ENCODE measurements around the gene FBXO40.

FBXO40 gene

DNA sequence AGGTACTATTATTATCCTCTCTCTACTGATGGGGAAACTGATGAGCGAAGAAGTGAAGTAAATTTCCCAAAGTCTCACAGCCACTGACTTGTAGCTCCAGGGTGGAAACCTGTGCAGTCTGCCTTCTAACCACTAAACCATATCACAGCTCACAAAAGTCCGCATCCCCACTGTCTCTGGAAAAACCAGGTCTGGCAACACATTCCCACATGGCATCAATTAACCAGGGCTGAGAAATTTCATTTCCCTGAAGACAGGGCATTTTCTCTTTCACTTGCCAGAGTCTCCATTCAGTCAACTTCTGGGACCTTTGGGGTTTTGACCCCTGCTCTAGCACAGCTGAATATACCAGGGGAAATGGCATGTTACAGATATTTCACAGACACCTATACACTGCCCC lies 26.5 kb downstream of the FBXO40 start:
- Histone ChIP-seq H3K36me3 (ENCODE audit: control insufficient read depth, insufficient read depth, low read length) (no peaks in the 10 kb centered on the region), H3K27me3 (ENCODE audit: control insufficient read depth, insufficient read depth, low read length, poor library complexity, severe bottlenecking) (no peaks in the 10 kb centered on the region), H3K9me3 (ENCODE audit: control insufficient read depth, low read length) (no peaks in the 10 kb centered on the region), H3K4me1 (ENCODE audit: control insufficient read depth, insufficient read depth, low read length) (no peaks in the 10 kb centered on the region), H3K27ac (ENCODE audit: insufficient read depth, low read depth, low read length, poor library complexity, severe bottlenecking) (no peak overlapping the region), H3K4me3 (ENCODE audit: insufficient read depth, low read depth, low read length) (no peak overlapping the region)
- WGBS, 2 experiments: 89 to 97% methylated on average over 2 of the region's 2 CpGs

DNA sequence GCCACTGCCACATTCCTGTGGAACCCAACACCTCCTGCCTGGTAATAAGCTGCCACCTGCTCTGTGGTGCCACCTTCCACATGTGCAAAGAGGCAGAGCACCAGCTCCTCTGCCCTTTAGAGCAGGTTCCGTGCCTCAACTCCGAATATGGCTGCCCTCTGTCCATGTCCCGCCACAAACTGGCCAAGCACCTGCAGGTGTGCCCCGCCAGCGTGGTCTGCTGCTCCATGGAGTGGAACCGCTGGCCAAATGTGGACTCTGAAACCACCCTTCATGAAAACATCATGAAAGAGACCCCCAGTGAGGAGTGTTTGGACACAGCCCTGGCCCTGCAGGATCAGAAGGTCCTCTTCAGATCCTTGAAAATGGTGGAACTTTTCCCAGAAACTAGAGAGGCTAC lies 28.3 kb downstream of the FBXO40 start:
- H3K27me3 ChIP-seq (ENCODE audit: control insufficient read depth, insufficient read depth, low read length, poor library complexity, severe bottlenecking): no peaks in the 10 kb centered on the region
- WGBS, 2 experiments: 91 to 95% methylated on average over 6 of the region's 6 CpGs

DNA sequence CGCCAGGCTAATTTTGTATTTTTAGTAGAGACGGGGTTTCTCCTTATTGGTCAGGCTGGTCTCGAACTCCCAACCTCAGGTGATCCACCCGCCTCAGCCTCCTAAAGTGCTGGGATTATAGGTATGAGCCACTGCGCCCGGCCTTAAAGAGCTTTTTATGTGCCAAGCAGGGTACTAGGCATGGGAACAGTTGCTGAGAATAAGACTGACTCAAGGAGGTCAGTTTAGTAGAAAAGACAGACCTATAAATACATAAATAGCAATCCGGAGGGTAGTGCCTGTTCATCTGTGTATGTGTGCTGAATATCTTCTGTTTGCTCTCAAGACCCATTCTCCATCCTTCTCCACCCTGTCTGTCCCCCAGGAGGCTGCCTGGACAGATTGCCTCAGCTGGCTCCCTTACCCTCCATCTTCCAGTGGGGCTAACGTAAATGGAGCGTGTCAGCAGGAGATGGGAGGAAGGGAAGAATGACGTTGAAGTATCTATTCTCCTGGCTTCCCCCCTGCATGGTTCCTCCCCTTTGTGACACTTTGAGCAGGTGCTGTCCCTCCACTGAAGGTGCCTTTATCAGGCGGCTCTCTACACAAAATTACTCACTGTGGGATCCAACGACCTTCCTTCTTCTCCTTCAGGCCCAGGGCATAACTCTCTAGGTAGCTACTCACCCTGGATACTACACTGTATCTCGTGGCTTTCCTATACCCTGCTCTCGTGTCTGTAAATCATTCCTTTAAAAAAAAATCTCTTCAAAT lies 31.1 kb downstream of the FBXO40 start:
- Histone ChIP-seq H3K27ac (ENCODE audit: insufficient read depth, low read depth, low read length, poor library complexity, severe bottlenecking) (no peak overlapping the region), H3K4me3 (ENCODE audit: insufficient read depth, low read depth, low read length) (no peak overlapping the region), H3K27me3 (ENCODE audit: control insufficient read depth, insufficient read depth, low read length, poor library complexity, severe bottlenecking) (no peaks in the 10 kb centered on the region), H3K4me1 (ENCODE audit: control insufficient read depth, insufficient read depth, low read length) (no peaks in the 10 kb centered on the region), H3K9me3 (ENCODE audit: control insufficient read depth, low read length) (no peaks in the 10 kb centered on the region), H3K36me3 (ENCODE audit: control insufficient read depth, insufficient read depth, low read length) (no peaks in the 10 kb centered on the region)
- WGBS, 2 experiments: 69 to 70% methylated on average over 13 to 14 of the region's 14 CpGs

More for the DNA sequence above, 28.3 kb downstream of the FBXO40 start:
- H3K9me3 ChIP-seq (ENCODE audit: control insufficient read depth, low read length): no peaks in the 10 kb centered on the region
- no peak overlapping the region for H3K4me3 ChIP-seq (ENCODE audit: insufficient read depth, low read depth, low read length)
- H3K27ac ChIP-seq (ENCODE audit: insufficient read depth, low read depth, low read length, poor library complexity, severe bottlenecking): no peak overlapping the region
- H3K4me1 ChIP-seq (ENCODE audit: control insufficient read depth, insufficient read depth, low read length): no peaks in the 10 kb centered on the region
- H3K36me3 ChIP-seq (ENCODE audit: control insufficient read depth, insufficient read depth, low read length): no peaks in the 10 kb centered on the region

DNA sequence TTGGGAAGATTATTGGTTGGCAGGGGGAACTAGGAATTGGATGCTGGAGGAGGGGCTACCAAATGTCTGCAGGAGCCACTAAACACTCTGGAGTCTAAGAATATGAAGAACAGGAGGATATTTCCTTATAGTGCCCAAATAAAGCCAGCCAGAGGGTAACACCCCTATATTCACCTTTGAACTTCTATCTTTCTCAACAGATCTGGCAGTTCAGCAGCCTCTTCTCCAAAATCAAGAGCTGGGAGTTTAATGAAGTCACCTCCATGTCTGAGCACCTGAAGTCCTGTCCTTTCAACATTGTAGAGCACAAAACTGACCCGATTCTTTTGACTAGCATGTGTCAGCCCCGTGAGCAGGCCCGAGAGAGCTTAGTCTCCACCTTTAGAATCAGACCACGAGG lies 33.3 kb downstream of the FBXO40 start:
- Histone ChIP-seq H3K36me3 (ENCODE audit: control insufficient read depth, insufficient read depth, low read length) (no peaks in the 10 kb centered on the region), H3K27ac (ENCODE audit: insufficient read depth, low read depth, low read length, poor library complexity, severe bottlenecking) (no peak overlapping the region), H3K27me3 (ENCODE audit: control insufficient read depth, insufficient read depth, low read length, poor library complexity, severe bottlenecking) (no peaks in the 10 kb centered on the region), H3K9me3 (ENCODE audit: control insufficient read depth, low read length) (no peaks in the 10 kb centered on the region), H3K4me3 (ENCODE audit: insufficient read depth, low read depth, low read length) (no peak overlapping the region), H3K4me1 (ENCODE audit: control insufficient read depth, insufficient read depth, low read length) (no peaks in the 10 kb centered on the region)
- 92 to 98% methylated on average over 4 of the region's 4 CpGs for WGBS, 2 experiments

DNA sequence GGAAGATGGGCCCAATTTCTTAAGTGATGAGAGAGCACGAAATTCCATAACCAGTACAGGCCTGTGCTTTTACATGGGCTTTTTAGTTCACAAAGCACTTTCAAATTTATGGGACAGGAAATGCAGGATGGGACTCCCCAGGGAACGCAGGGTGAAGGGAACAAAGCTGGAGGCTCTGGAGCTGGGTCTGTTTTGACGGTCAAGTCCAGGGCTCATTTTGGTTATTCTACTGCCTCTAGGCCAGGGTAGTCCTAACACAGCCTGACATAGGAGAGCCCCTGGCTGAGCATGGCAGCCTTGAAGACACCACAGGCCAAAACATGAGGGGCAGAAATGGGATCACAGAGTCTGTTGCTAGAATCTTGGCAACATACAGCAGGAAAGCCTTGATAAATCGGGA lies 34.0 kb downstream of the FBXO40 start:
- no peak overlapping the region for H3K4me3 ChIP-seq (ENCODE audit: insufficient read depth, low read depth, low read length)
- 92 to 95% methylated on average over 4 of the region's 4 CpGs for WGBS, 2 experiments
- H3K4me1 ChIP-seq (ENCODE audit: control insufficient read depth, insufficient read depth, low read length): no peaks in the 10 kb centered on the region
- H3K36me3 ChIP-seq (ENCODE audit: control insufficient read depth, insufficient read depth, low read length): no peaks in the 10 kb centered on the region
- H3K27ac ChIP-seq (ENCODE audit: insufficient read depth, low read depth, low read length, poor library complexity, severe bottlenecking): no peak overlapping the region
- H3K27me3 ChIP-seq (ENCODE audit: control insufficient read depth, insufficient read depth, low read length, poor library complexity, severe bottlenecking): no peaks in the 10 kb centered on the region
- no peaks in the 10 kb centered on the region for H3K9me3 ChIP-seq (ENCODE audit: control insufficient read depth, low read length)

DNA sequence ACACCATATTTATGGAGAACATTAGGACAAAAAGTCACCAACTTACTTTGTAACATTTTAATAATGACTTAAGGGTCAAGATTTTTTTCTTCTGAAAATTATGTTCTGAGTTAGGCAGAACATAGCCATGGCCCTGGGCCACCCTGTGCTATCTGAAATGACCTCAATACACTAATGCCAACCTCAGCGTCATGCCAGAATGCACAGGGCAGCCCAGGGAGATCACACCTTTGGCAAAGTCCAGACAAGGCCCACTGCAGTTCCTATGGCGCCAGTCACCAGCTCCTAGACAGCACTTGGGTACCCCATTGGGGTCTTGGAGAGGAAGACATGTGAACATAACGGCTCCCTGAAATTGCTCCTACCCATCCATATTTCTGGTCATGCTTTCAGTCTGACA lies 34.4 kb downstream of the FBXO40 start:
- Histone ChIP-seq H3K4me1 (ENCODE audit: control insufficient read depth, insufficient read depth, low read length) (no peaks in the 10 kb centered on the region), H3K9me3 (ENCODE audit: control insufficient read depth, low read length) (no peaks in the 10 kb centered on the region), H3K4me3 (ENCODE audit: insufficient read depth, low read depth, low read length) (no peak overlapping the region), H3K36me3 (ENCODE audit: control insufficient read depth, insufficient read depth, low read length) (no peaks in the 10 kb centered on the region), H3K27ac (ENCODE audit: insufficient read depth, low read depth, low read length, poor library complexity, severe bottlenecking) (no peak overlapping the region), H3K27me3 (ENCODE audit: control insufficient read depth, insufficient read depth, low read length, poor library complexity, severe bottlenecking) (no peaks in the 10 kb centered on the region)
- 41 to 66% methylated on average over 2 to 3 of the region's 3 CpGs for WGBS, 2 experiments

DNA sequence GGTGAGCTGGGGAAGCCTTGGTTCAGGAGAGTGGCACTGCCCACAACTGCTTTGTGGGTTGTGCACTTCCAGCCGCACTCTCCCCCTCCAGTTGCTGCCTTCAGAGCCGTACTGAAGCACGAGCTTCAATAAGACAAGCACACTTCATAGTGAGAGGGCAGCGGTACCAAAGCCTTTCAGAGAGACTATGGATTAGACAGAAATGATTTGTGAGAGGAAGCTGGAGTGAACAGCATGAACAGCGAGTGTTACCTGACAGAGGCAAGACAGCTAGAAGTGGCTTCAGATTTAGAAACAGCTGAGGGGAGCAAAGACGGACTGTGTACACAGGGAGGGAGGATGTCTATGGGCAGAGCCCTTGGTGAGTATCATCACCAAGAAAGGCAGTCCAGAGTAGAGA lies 36.4 kb downstream of the FBXO40 start:
- no peaks in the 10 kb centered on the region for H3K9me3 ChIP-seq (ENCODE audit: control insufficient read depth, low read length)
- H3K27me3 ChIP-seq (ENCODE audit: control insufficient read depth, insufficient read depth, low read length, poor library complexity, severe bottlenecking): no peaks in the 10 kb centered on the region
- no peaks in the 10 kb centered on the region for H3K4me1 ChIP-seq (ENCODE audit: control insufficient read depth, insufficient read depth, low read length)
- H3K4me3 ChIP-seq (ENCODE audit: insufficient read depth, low read depth, low read length): no peak overlapping the region
- no peak overlapping the region for H3K27ac ChIP-seq (ENCODE audit: insufficient read depth, low read depth, low read length, poor library complexity, severe bottlenecking)
- no peaks in the 10 kb centered on the region for H3K36me3 ChIP-seq (ENCODE audit: control insufficient read depth, insufficient read depth, low read length)
- 95 to 96% methylated on average over 6 of the region's 6 CpGs for WGBS, 2 experiments

DNA sequence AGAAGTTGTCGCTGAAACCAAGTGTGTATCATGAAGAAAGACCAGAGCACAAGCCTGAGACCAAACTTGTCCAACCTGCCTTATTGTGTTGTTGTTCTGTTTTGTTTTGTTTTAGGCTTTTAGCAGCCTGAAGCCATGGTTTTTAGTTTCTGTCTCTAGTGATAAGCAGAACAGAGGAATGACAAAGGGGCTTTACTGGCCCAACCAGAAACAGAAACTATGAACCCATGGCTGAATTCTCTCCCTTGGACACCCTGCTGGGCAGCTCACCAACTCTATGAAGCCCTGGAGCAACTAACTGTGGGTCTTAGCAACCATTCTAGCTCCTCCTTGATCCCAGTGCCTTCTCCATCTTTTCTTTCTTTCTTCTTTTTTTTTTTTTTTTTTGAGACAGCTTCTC lies 37.2 kb downstream of the FBXO40 start:
- Histone ChIP-seq H3K4me3 (ENCODE audit: insufficient read depth, low read depth, low read length) (no peak overlapping the region), H3K27me3 (ENCODE audit: control insufficient read depth, insufficient read depth, low read length, poor library complexity, severe bottlenecking) (no peaks in the 10 kb centered on the region), H3K4me1 (ENCODE audit: control insufficient read depth, insufficient read depth, low read length) (no peaks in the 10 kb centered on the region), H3K36me3 (ENCODE audit: control insufficient read depth, insufficient read depth, low read length) (no peaks in the 10 kb centered on the region), H3K9me3 (ENCODE audit: control insufficient read depth, low read length) (no peaks in the 10 kb centered on the region), H3K27ac (ENCODE audit: insufficient read depth, low read depth, low read length, poor library complexity, severe bottlenecking) (no peak overlapping the region)
- 94 to 98% methylated on average over 1 of the region's 1 CpG for WGBS, 2 experiments

DNA sequence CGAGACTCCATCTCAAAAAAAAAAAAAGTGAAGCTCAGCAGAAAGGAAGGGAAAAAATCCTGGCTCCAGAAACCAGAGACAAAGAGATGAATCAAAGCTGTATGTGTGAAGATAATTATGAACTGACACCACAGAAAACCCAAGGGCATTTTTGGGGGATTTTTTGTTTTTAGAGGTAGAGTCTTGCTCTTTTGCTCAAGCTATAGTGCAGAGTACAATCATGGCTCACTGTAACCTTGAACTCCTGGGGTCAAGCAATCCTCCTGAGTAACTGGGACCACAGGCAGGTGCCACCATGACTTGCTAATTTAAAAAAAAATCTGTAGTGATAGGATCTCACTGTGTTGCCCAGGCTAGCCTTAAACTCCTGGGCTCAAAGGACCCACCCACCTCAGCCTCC lies 44.7 kb downstream of the FBXO40 start:
- Histone ChIP-seq H3K27me3 (ENCODE audit: control insufficient read depth, insufficient read depth, low read length, poor library complexity, severe bottlenecking) (no peaks in the 10 kb centered on the region), H3K4me3 (ENCODE audit: insufficient read depth, low read depth, low read length) (no peak overlapping the region), H3K4me1 (ENCODE audit: control insufficient read depth, insufficient read depth, low read length) (no peaks in the 10 kb centered on the region), H3K36me3 (ENCODE audit: control insufficient read depth, insufficient read depth, low read length) (no peaks in the 10 kb centered on the region), H3K27ac (ENCODE audit: insufficient read depth, low read depth, low read length, poor library complexity, severe bottlenecking) (no peak overlapping the region), H3K9me3 (ENCODE audit: control insufficient read depth, low read length) (no peaks in the 10 kb centered on the region)
- 79 to 93% methylated on average over 1 of the region's 1 CpG for WGBS, 2 experiments

DNA sequence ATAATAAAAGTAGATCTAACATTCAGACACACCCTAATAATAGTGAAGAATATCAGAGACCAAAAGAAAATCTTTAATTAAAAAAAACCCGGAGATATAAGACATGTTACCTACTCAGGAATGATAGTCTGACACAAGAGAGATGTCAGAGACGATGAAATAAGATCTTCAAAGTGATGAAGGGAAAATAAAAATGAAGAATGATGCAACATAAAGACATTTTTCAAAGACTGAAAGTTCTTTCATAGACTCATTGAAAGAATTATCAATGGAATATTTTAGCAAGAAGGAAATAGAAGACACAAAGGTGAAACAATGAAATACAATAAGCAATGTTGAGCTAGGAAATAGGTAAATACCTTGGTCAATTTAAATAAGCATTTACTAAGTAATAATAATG lies 47.9 kb downstream of the FBXO40 start:
- Histone ChIP-seq H3K27me3 (ENCODE audit: control insufficient read depth, insufficient read depth, low read length, poor library complexity, severe bottlenecking) (no peaks in the 10 kb centered on the region), H3K4me1 (ENCODE audit: control insufficient read depth, insufficient read depth, low read length) (no peaks in the 10 kb centered on the region), H3K36me3 (ENCODE audit: control insufficient read depth, insufficient read depth, low read length) (no peaks in the 10 kb centered on the region), H3K4me3 (ENCODE audit: insufficient read depth, low read depth, low read length) (no peak overlapping the region), H3K27ac (ENCODE audit: insufficient read depth, low read depth, low read length, poor library complexity, severe bottlenecking) (no peak overlapping the region), H3K9me3 (ENCODE audit: control insufficient read depth, low read length) (no peaks in the 10 kb centered on the region)
- WGBS, 2 experiments: 94 to 100% methylated on average over 1 to 2 of the region's 2 CpGs
